Mammary epithelial cell (primary cell): ENCODE results near the gene C5orf58.

Experiments
- EZH2 ChIP-seq: IDR thresholded peaks from 2 replicates; pipeline ENCODE4 v1.6.1; 2012; ENCODE audit warnings: low read length, inconsistent platforms, borderline replicate concordance
- TF ChIP-seq, protein P1 (sequence below), 2 donors: IDR thresholded peaks in 1 of 2; conservative IDR thresholded peaks in 1 of 2; 2 replicates each; pipeline ENCODE4 v1.5.1; 2011 to 2012; ENCODE audit warnings: inconsistent platforms in 2 of 2, low read length in 2 of 2, mild to moderate bottlenecking in 2 of 2, control low read depth in 1 of 2, low read depth in 1 of 2; ENCODE audit not compliant: insufficient read depth in 1 of 2; ENCODE audit errors: extremely low read depth in 1 of 2

GRCh38 chr5:170192829-170193228 lies 40.0 kb upstream of the C5orf58 start:
- TF ChIP-seq, protein P1, sequence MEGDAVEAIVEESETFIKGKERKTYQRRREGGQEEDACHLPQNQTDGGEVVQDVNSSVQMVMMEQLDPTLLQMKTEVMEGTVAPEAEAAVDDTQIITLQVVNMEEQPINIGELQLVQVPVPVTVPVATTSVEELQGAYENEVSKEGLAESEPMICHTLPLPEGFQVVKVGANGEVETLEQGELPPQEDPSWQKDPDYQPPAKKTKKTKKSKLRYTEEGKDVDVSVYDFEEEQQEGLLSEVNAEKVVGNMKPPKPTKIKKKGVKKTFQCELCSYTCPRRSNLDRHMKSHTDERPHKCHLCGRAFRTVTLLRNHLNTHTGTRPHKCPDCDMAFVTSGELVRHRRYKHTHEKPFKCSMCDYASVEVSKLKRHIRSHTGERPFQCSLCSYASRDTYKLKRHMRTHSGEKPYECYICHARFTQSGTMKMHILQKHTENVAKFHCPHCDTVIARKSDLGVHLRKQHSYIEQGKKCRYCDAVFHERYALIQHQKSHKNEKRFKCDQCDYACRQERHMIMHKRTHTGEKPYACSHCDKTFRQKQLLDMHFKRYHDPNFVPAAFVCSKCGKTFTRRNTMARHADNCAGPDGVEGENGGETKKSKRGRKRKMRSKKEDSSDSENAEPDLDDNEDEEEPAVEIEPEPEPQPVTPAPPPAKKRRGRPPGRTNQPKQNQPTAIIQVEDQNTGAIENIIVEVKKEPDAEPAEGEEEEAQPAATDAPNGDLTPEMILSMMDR (conservative IDR thresholded peaks at IDR 0.05 in 1 of 2, IDR thresholded peaks at IDR 0.05 in 1 of 2; ENCODE audit: extremely low read depth in 1 of 2, insufficient read depth in 1 of 2, low read depth in 1 of 2, low read length in 2 of 2) = no peak
- TF ChIP-seq EZH2 = no peak
